ENCODE measurements around the gene ATCAY.
"Not testable (repeated sequence)": the region's sequence is repeated elsewhere in the genome, so short reads cannot be mapped to it uniquely, and the experiment has no call there.

ATCAY gene

GRCh38 chr19:3904233-3904632 lies 23.7 kb downstream of the ATCAY start:
- no peak for DNase-seq

GRCh38 chr19:3907626-3908265 lies 27.3 kb downstream of the ATCAY start:
- no peak for DNase-seq

- no peak for DNase-seq
Measured at GRCh38 chr19:3908266-3909054, 28.0 kb downstream of the ATCAY start.

GRCh38 chr19:3910105-3910504 lies 29.6 kb downstream of the ATCAY start:
- no peak for DNase-seq

GRCh38 chr19:3914199-3914598 lies 33.7 kb downstream of the ATCAY start:
- DNase-seq: no peak

GRCh38 chr19:3916033-3916432 lies 35.5 kb downstream of the ATCAY start:
- no peak for DNase-seq

- no peak for DNase-seq
Measured at GRCh38 chr19:3919793-3920192, 39.3 kb downstream of the ATCAY start.

- DNase-seq: no peak
Measured at GRCh38 chr19:3923096-3923758, 42.7 kb downstream of the ATCAY start.

GRCh38 chr19:3923912-3924311 lies 43.4 kb downstream of the ATCAY start:
- DNase-seq: no peak

GRCh38 chr19:3931041-3931440 lies 50.6 kb downstream of the ATCAY start:
- no peak for DNase-seq

- no peak for DNase-seq
Measured at GRCh38 chr19:3932931-3933810, 52.7 kb downstream of the ATCAY start, which contains the start of gene NMRK2. Gene NMRK2 (plus strand): TSS chr19:3933069. CDS start chr19:3933672, 603 bp downstream.

GRCh38 chr19:3936506-3937442 lies 56.3 kb downstream of the ATCAY start:
- DNase-seq: no peak

GRCh38 chr19:3938300-3938950 lies 57.9 kb downstream of the ATCAY start:
- not testable (repeated sequence) for DNase-seq

GRCh38 chr19:3942790-3943409 lies 62.4 kb downstream of the ATCAY start:
- no peak for DNase-seq

GRCh38 chr19:3944018-3944721 lies 63.7 kb downstream of the ATCAY start:
- DNase-seq: no peak

- no peak for DNase-seq
Measured at GRCh38 chr19:3945838-3946237, 65.4 kb downstream of the ATCAY start.

- not testable (repeated sequence) for DNase-seq
Measured at GRCh38 chr19:3947316-3947933, 66.9 kb downstream of the ATCAY start.

- no peak for DNase-seq
Measured at GRCh38 chr19:3949294-3949693, 68.8 kb downstream of the ATCAY start.

Data from stimulated activated CD4-positive, alpha-beta T cell treated with anti-CD3 and anti-CD28 coated beads, Interleukin-2, amount 100 ng/mL, for 24 hours (primary cell).